NB4 (cell line): Measurements from ENCODE around the gene NME4.
A peak's percentile ranks its signal among the peaks of the same experiment; 100 is the strongest.

Source experiments
- POLR2A ChIP-seq: IDR thresholded peaks from 2 replicates; pipeline ENCODE4 v1.6.1; 2011; ENCODE audit warnings: mild to moderate bottlenecking; ENCODE audit not compliant: insufficient read length; ENCODE audit errors: extremely low read depth
- TF ChIP-seq, protein P1 (sequence below): IDR thresholded peaks from one replicate; pipeline ENCODE4 v1.5.1; 2012; ENCODE audit warnings: low read depth, low read length

DNA sequence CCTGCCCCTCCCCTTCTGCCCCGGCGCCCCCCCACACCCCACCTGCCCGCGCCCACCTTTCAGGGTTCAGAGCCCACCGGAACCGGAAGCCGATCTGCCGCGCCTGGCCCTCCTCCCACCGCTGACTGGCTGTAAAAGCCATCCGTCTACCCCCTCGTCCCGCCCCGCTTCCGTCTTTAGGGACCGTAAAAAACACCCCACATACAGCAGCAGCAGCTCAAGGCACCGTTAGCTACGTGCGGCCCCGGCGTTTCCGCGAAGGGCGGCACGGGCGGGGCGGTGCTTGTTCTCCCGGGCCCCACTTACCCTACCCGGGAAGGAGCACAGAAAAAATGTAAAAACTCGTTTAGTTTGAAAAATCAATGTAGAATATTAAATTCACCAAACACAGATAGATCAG is 26.6 kb upstream of the NME4 start, which contains the start of gene MRPL28:
- TF ChIP-seq, protein P1, sequence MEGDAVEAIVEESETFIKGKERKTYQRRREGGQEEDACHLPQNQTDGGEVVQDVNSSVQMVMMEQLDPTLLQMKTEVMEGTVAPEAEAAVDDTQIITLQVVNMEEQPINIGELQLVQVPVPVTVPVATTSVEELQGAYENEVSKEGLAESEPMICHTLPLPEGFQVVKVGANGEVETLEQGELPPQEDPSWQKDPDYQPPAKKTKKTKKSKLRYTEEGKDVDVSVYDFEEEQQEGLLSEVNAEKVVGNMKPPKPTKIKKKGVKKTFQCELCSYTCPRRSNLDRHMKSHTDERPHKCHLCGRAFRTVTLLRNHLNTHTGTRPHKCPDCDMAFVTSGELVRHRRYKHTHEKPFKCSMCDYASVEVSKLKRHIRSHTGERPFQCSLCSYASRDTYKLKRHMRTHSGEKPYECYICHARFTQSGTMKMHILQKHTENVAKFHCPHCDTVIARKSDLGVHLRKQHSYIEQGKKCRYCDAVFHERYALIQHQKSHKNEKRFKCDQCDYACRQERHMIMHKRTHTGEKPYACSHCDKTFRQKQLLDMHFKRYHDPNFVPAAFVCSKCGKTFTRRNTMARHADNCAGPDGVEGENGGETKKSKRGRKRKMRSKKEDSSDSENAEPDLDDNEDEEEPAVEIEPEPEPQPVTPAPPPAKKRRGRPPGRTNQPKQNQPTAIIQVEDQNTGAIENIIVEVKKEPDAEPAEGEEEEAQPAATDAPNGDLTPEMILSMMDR = no peak
- TF ChIP-seq POLR2A = peak; percentile 25
